ENCODE data around the gene INSC.
"Not testable (repeated sequence)": the region's sequence is repeated elsewhere in the genome, so short reads cannot be mapped to it uniquely, and the experiment has no call there.

The INSC gene
- total RNA-seq = 0 to 1.7 (median 0.10) reads per million in 17 experiments

GRCh38 chr11:15114501-15115475 is at the start of gene INSC:
TSS of gene INSC (plus strand) at chr11:15114923. CDS start at chr11:15149175, 34,252 bp downstream.
- DNase-seq = peak in 1 of 4 experiments; percentile 9

GRCh38 chr11:15069751-15070150 is 45.0 kb upstream of the INSC start:
- not testable (repeated sequence) for DNase-seq

GRCh38 chr11:15071556-15072255 is 43.0 kb upstream of the INSC start:
- no peak for DNase-seq

- DNase-seq = no peak
These were observed 42.1 kb upstream of the INSC start for GRCh38 chr11:15072551-15073143.

- peak in 2 of 4 experiments; percentile 9 to 12 for DNase-seq
These were observed 41.1 kb upstream of the INSC start, which contains the start of gene CALCB for GRCh38 chr11:15073361-15074205. TSS of gene CALCB (plus strand) at chr11:15073593. CDS start at chr11:15074719, 1,126 bp downstream.

GRCh38 chr11:15074206-15075161 is 40.2 kb upstream of the INSC start:
- DNase-seq = peak; percentile 78 to 91 (median 86)

- DNase-seq = no peak
These were observed 39.6 kb upstream of the INSC start for GRCh38 chr11:15075162-15075526.

- no peak for DNase-seq
These were observed 23.5 kb upstream of the INSC start for GRCh38 chr11:15091175-15091574.

- DNase-seq = no peak
These were observed 23.1 kb upstream of the INSC start for GRCh38 chr11:15091625-15092024.

- peak in 2 of 4 experiments; percentile 12 to 23 for DNase-seq
These were observed 21.3 kb upstream of the INSC start for GRCh38 chr11:15093432-15093831.

- DNase-seq = peak in 2 of 4 experiments; percentile 9 to 20
These were observed 18.9 kb upstream of the INSC start for GRCh38 chr11:15095736-15096228.

GRCh38 chr11:15097411-15097810 is 17.3 kb upstream of the INSC start:
- no peak for DNase-seq

- DNase-seq = no peak
These were observed 15.5 kb upstream of the INSC start for GRCh38 chr11:15099267-15099666.

GRCh38 chr11:15101072-15101709 is 13.5 kb upstream of the INSC start:
- peak; percentile 73 to 81 (median 78) for DNase-seq

GRCh38 chr11:15104166-15104565 is 10.6 kb upstream of the INSC start:
- DNase-seq = no peak

- DNase-seq = no peak
These were observed 8.3 kb upstream of the INSC start for GRCh38 chr11:15106201-15106965.

- DNase-seq = no peak
These were observed 6.8 kb upstream of the INSC start for GRCh38 chr11:15107730-15108515.

GRCh38 chr11:15108592-15109130 is 6.1 kb upstream of the INSC start:
- no peak for DNase-seq

Data from suppressor macrophage (primary cell).